ENCODE results near the gene PDE8B. TPM values are rescaled to one million over a fixed set of nuclear protein-coding genes. Genes with fewer than 3 reads are reported as not detected.
"Not testable (repeated sequence)": the region's sequence is repeated elsewhere in the genome, so short reads cannot be mapped to it uniquely, and the experiment has no call there.

PDE8B gene
- total RNA-seq, 2 donors from 2014 or later, result not detected

DNA sequence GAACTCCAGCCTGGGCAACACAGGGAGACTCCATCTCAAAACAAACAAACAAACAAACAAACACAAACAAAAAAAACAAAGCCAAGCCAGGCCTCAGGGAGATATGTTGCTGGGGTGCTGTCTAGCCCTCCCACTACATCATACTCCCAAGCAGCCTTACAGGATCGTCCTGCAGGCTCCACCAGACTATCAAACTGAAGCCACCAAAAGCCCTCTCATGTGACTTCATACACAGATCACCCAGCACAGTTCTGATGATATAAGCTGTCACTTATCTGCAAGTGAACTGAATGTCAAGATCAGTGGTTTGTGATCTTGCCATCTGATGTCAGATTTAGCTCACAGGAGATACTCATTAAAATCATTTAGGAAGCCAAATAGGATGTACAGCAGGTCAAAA is 238.4 kb downstream of the PDE8B start:
- Mint-ChIP-seq H3K27me3 (no peaks in the 10 kb centered on the region), H3K36me3 (peaks cover 19% of the 10 kb centered on the region), H3K4me1 (ENCODE audit: low read depth in 2 of 2) (no peaks in the 10 kb centered on the region), H3K27ac (no peak overlapping the region), H3K4me3 (no peak overlapping the region), H3K9me3 (no peaks in the 10 kb centered on the region)
- no peak for DNase-seq (ENCODE audit: low spot score)
- ATAC-seq, result no peak

DNA sequence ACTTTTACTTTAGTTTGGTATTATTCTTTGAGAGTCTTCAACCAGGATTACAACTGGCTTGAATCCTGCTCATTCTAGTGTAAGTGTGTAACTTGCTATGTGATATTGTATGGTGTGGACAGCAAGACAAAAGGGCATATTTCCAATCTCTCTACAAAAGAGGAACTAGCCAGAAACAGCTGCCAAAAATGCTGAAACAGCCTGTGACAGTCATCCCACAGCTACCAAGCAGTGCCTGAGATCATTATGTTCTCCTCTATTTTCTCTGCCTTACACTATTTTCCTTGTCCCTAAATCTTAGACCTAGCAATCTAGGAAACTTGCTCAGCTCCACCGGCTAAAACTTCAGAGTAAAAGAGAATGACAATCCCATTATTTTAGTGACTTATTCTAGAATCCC is 238.8 kb downstream of the PDE8B start:
- no peak for DNase-seq (ENCODE audit: low spot score)
- Mint-ChIP-seq H3K27ac (no peak overlapping the region), H3K9me3 (no peaks in the 10 kb centered on the region), H3K36me3 (peaks cover 19% of the 10 kb centered on the region), H3K4me1 (ENCODE audit: low read depth in 2 of 2) (no peaks in the 10 kb centered on the region), H3K27me3 (no peaks in the 10 kb centered on the region), H3K4me3 (no peak overlapping the region)
- no peak for ATAC-seq

DNA sequence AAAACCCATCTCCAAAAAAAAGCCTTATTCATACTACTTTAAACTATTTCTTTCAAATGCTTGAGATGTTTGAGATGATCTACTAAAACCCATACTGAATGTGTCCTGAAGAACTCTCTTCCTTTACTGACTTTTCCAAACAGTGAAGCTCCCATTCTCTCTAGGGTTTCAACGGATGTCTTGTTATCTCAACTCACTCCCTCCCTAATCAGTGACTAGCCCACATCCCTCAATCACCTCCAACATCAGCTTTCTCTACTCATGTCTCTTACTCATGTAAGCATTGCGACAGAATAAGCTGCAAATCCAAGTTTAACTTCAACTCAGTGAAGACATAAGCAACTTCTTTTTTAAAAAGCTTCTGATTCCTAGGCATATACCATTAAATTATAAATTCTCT is 239.5 kb downstream of the PDE8B start:
- DNase-seq (ENCODE audit: low spot score) (no peak), ATAC-seq (no peak)
- no peaks in the 10 kb centered on the region for H3K9me3 Mint-ChIP-seq
- H3K27ac Mint-ChIP-seq, result no peak overlapping the region
- no peaks in the 10 kb centered on the region for H3K4me1 Mint-ChIP-seq (ENCODE audit: low read depth in 2 of 2)
- no peaks in the 10 kb centered on the region for H3K27me3 Mint-ChIP-seq
- H3K36me3 Mint-ChIP-seq, result peaks cover 19% of the 10 kb centered on the region
- no peak overlapping the region for H3K4me3 Mint-ChIP-seq

DNA sequence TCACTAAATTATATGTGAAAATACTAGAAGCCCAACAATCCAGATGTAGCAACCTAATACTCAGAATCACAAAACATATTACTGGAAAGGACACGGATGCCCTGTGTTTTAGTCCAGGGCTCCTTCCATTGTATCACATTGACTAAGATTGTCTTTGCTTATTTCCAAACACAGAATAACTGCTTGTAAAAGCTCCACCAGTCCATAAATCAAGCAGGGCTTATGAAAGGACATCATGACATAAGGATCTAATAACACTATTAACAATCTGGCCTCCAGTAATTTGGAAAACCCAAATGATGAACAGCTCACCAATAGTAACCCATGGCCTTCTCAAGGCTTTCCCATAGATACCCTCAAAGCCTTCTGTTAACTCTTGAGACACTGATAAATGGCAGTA is 241.9 kb downstream of the PDE8B start:
- H3K27ac Mint-ChIP-seq, result no peak overlapping the region

DNA sequence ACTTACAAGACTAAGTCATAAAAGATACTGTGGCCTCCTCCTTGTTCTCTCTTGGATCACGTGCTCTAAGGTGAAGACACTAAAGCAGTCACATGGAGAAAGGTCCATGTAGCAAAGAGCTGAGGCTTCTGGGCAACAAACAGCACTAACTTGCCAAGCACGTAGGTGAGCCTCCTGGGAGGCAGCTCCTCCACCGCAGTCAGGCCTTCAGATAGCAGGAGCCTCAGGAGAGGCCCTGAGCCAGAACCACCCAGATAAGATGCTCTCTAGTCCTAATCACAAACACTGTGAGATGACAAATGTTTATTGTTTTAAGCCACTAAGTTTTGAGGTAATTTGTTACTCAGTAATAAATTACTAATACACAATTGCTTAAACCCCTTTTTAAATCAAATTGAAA is 243.6 kb downstream of the PDE8B start:
- Mint-ChIP-seq H3K27ac (no peak overlapping the region), H3K36me3 (peaks cover 7% of the 10 kb centered on the region), H3K4me1 (ENCODE audit: low read depth in 2 of 2) (no peaks in the 10 kb centered on the region), H3K27me3 (no peaks in the 10 kb centered on the region), H3K4me3 (no peak overlapping the region), H3K9me3 (no peaks in the 10 kb centered on the region)
- no peak for DNase-seq (ENCODE audit: low spot score)
- no peak for ATAC-seq

More for the DNA sequence above, 241.9 kb downstream of the PDE8B start:
- Mint-ChIP-seq H3K4me3 (no peak overlapping the region), H3K9me3 (no peaks in the 10 kb centered on the region), H3K4me1 (ENCODE audit: low read depth in 2 of 2) (no peaks in the 10 kb centered on the region), H3K36me3 (peaks cover 14% of the 10 kb centered on the region), H3K27me3 (no peaks in the 10 kb centered on the region)
- ATAC-seq, result no peak
- DNase-seq (ENCODE audit: low spot score), result no peak

DNA sequence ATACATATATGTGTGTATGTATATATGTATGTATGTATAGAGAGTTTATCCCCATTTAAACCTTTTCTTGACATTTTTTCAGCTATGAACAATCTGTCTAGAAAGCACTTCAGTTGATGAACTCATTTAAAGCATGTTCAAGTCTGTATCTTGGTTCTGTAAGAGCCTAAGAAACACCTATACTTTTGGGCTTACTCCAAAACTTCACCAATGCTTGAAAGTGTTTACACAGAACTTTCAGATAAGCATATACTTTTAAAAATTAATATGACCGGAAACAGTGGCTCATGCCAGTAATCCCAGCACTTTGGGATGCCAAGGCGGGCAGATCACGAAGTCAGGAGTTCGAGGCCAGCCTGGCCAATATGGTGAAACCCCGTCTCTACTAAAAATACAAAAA is 250.8 kb downstream of the PDE8B start:
- ATAC-seq (no peak), DNase-seq (ENCODE audit: low spot score) (no peak)
- peaks cover 3 to 4% of the 10 kb centered on the region in 2 donors for H3K4me1 Mint-ChIP-seq (ENCODE audit: low read depth in 2 of 2)
- peaks cover 4% of the 10 kb centered on the region for H3K36me3 Mint-ChIP-seq
- H3K27ac Mint-ChIP-seq, result no peak overlapping the region
- no peaks in the 10 kb centered on the region for H3K9me3 Mint-ChIP-seq
- H3K4me3 Mint-ChIP-seq, result no peak overlapping the region
- H3K27me3 Mint-ChIP-seq, result no peaks in the 10 kb centered on the region

DNA sequence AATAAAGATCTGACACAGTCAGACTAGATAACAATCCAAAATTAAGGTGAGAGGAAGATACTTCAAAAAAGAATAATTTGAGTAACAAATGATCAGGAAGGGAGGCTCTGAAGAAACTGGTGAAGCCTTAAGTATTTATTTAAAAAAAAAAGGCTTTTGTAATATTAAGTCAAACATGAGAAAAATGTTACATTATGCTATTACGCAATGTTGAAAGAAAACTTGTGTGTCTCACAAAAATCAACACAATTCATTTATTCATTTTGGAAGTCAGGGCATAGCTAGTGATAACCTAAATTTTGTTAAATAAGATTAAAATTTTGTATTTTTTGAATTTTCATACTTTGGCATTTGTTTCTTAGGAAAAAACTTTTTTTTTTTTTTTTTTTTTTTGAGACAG is 253.4 kb downstream of the PDE8B start:
- no peak for DNase-seq (ENCODE audit: low spot score)
- peaks cover 4% of the 10 kb centered on the region for H3K36me3 Mint-ChIP-seq
- no peak for ATAC-seq
- H3K27me3 Mint-ChIP-seq, result no peaks in the 10 kb centered on the region
- peaks cover 3 to 4% of the 10 kb centered on the region in 2 donors for H3K4me1 Mint-ChIP-seq (ENCODE audit: low read depth in 2 of 2)
- H3K9me3 Mint-ChIP-seq, result no peaks in the 10 kb centered on the region
- H3K4me3 Mint-ChIP-seq, result no peak overlapping the region
- H3K27ac Mint-ChIP-seq, result no peak overlapping the region

DNA sequence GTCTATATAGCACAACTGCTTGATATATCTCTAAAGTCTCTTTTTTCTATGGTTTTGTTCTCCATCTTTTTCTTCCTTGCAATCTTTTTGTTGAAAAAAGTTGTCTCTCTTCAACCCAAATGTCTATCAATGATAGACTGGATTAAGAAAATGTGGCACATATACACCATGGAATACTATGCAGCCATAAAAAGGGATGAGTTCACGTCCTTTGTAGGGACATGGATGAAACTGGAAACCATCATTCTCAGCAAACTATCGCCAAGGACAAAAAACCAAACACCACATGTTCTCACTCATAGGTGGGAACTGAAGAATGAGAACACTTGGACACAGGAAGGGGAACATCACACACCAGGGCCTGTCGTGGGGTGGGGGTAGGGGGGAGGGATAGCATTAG is 258.4 kb downstream of the PDE8B start:
- not testable (repeated sequence) for H3K27me3 Mint-ChIP-seq; H3K9me3 Mint-ChIP-seq; ATAC-seq; DNase-seq (ENCODE audit: low spot score); H3K27ac Mint-ChIP-seq; H3K4me3 Mint-ChIP-seq
- Mint-ChIP-seq H3K36me3 (peaks cover 16% of the 10 kb centered on the region), H3K4me1 (ENCODE audit: low read depth in 2 of 2) (peaks cover 13 to 15% of the 10 kb centered on the region in 2 donors)

DNA sequence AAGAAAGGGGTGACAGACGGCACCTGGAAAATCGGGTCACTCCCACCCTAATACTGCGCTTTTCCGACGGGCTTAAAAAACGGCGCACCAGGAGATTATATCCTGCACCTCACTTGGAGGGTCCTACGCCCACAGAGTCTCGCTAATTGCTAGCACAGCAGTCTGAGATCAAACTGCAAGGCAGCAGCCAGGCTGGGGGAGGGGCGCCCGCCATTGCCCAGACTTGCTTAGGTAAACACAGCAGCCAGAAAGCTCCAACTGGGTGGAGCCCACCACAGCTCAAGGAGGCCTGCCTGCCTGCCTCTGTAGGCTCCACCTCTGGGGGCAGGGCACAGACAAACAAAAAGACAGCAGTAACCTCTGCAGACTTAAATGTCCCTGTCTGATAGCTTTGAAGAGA is 264.6 kb downstream of the PDE8B start:
- Mint-ChIP-seq H3K4me1 (ENCODE audit: low read depth in 2 of 2) (peaks cover 9 to 12% of the 10 kb centered on the region in 2 donors), H3K36me3 (peaks cover 11% of the 10 kb centered on the region)
- not testable (repeated sequence) for H3K27ac Mint-ChIP-seq; H3K27me3 Mint-ChIP-seq; H3K9me3 Mint-ChIP-seq; ATAC-seq; DNase-seq (ENCODE audit: low spot score); H3K4me3 Mint-ChIP-seq

Other genes starting within 250 kb of the PDE8B start
- gene AGGF1, start 180.3 kb upstream of the PDE8B start, total RNA-seq, result 10 to 100 TPM; 23.7 to 33.3 TPM
- under 1 TPM; 0.12 to 0.17 TPM for gene ZBED3, start 123.4 kb upstream of the PDE8B start, total RNA-seq

Measured in natural killer cell treated with Interleukin-12 subunit alpha and Interleukin-12 subunit beta and Interleukin-15 and Interleukin-18, amount 100 ng/mL, for 72 hours (primary cell).